GM21526 (cell line): Measurements from ENCODE around the gene USO1.

Source experiments
- ATAC-seq: cut with Tn5 transposase; IDR thresholded peaks from one replicate; pipeline ENCODE4 v1.9.1; 2021; ENCODE audit warnings: moderate library complexity; ENCODE audit not compliant: unreplicated experiment, low FRiP score

USO1 gene

GRCh38 chr4:75831856-75832405 lies 107.6 kb downstream of the USO1 start:
- no peak for ATAC-seq

GRCh38 chr4:75834095-75834771 lies 109.9 kb downstream of the USO1 start:
- ATAC-seq, result no peak

DNA sequence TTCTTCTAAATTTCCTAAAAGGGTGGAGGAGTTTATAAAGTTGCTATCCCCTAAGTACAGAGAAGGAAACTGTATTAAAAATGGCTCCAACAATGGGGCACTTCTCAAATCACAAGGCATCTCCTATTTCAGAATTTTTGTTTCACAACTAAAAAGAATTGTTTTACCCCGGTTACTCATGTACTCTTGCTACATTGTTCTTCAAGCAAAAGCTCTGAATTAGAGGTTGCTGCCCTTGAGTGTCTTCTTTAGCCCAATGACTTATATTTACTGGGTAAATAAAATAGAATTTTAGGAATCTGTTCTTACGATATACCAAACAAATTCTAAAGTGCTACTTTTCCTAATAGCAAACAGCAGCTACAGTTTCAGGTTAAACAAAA lies 110.4 kb downstream of the USO1 start:
- no peak for ATAC-seq

DNA sequence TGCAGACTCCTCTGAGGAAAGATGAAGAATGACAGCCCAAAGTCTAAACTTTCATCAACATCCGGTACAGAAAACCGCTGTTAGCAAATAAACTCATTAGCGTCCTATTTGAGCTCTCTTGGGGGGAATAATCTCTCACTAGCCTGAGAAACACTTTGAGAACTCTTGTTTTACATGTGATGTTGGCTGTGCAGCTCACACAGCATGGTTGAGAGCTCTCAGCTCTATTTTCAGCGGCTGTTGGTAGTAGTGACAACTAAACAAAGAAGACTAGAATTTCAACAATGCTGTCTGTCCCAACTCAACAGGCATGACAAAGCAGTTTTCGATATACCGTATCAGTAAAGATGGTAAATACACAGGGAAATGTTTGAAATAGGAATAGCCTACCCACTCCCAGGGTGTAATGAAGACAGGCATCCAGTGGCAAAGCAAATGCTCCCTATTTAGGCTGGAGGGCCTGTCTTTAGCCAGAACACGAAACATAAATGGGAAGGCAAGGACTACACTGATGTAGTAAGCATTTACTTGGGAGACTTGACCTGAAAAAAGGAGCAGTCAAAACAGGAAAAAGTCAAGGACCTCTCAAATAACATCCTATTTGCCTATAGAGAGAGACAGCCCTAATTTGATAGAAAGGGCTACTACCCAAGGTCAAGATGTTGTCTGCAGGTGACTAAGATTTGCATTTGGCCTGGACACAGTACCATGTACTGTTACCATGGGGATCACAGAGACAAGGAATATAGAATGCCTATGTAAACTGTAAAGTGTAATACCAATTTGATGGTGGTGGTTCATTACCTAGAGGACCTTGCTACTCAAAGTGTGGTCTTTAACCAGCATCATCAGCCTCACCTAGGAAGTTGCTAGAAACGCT lies 117.5 kb downstream of the USO1 start:
- ATAC-seq, result no peak

GRCh38 chr4:75843596-75843995 lies 119.2 kb downstream of the USO1 start:
- no peak for ATAC-seq

DNA sequence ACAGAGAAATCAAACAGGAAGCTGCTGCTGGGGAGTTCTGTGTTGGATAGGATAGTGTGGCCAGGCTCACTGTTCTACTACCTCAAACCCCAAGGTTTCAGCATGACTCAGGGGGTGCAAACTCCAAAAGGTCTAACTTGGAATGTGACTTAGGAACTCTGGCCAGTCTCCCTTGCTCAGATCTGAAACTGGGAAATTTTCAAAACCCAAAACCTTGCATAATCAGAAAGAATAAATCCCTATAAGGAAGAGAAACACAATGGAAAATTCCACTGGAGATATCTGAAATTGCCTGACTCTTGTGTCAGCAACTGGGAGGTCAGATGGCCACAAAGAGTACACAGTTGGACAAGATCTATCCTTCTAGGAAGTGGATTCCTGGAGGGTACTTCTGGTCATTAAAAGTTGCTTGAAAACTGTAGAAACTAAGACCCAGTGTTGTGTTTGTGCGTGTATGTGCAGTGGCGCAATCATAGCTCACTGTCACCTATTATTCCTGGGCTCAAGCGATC lies 119.8 kb downstream of the USO1 start:
- ATAC-seq, result no peak

- ATAC-seq, result no peak
Measured at GRCh38 chr4:75845992-75846391, 121.6 kb downstream of the USO1 start.

DNA sequence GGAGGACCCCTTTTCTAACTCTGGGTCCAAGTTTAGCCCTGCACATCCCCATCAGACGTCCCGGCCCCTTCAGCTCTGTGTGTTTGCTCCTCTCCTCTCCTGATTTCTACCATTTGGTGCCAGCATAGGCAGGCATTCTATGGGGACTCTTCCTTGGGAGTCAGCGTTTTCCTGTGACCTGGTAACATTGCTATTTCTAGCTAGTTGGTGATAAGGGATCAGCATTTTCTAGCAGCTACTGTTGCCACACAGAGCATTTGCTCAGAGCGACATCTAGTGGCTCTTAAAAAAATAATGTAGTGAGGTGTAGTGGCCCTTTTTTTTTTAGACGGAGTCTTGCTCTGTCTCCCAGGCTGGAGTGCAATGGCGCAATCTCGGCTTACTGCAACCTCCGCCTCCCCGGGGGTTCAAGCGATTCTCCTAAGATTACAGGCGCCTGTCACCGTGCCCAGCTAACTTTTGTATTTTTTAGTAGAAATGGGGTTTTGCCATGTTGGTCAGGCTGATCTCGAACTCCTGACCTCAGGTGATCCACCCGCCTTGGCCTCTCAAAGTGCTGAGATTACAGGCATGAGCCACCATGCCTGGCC lies 123.9 kb downstream of the USO1 start:
- peak; percentile 57 for ATAC-seq

DNA sequence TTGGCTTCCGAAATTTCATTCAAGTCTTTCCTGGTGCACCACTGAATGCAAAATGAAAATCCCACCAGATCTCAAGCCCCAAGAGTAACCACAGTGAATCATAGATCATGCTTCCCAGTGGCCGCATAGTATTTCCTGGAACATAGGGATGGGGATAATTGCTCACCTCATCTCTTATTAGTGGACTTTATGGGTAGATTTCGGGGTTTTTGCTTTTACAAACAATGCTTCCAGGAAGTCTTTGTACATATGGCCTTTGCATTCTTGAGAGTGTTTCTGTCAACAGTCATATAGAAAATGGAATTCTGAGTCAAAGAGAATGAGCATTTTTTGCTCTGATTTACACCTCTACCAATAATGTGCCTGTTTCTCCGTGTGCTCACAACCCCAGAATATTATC lies 124.5 kb downstream of the USO1 start:
- no peak for ATAC-seq

DNA sequence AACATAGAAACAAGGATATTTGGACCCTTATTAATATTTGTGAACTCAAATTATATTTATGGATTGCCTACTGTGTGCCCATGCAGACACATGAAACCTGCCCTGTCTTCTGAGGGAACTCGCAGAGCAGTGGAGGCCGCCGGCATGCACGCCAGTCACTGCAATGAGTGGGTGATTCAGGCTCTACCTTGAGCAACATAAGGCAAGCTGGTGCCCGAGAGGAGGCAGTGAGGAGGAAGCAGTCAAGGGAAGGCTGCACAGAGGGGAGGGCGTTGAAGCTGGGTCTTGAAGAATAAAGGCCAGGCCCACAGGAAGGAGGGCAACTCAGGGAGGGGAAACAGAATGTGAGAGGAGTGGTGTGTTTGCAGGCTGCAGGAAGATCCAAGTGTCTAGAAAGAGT lies 125.1 kb downstream of the USO1 start:
- ATAC-seq, result no peak

DNA sequence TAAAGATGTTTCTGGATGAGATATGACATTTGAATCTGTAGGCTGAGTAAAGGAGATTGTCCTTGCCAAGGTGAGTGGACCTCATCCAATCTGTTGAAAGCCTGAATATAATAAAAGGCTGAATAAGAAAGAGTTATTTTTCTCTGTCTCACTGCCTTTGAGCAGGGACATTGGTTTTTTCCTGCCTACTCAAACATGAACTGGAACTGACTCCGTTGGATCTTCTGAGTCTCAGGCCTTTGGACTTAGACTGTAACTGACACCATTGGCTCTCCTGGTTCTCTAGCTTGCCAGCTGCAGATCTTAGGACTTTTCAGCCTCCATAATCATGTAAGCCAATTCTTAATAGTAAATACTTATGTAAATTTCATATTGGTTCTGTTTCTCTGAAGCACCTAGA lies 134.3 kb downstream of the USO1 start:
- no peak for ATAC-seq

- ATAC-seq, result no peak
Measured at GRCh38 chr4:75860606-75861005, 136.2 kb downstream of the USO1 start.
